Subcutaneous adipose tissue (tissue), 4 donors: ENCODE measurements around the gene TAF7L. TPM values are rescaled to one million over a fixed set of nuclear protein-coding genes. Genes with fewer than 3 reads are reported as not detected.

ENCODE experiments used
- CTCF ChIP-seq: fragments of 450-650 bp; IDR thresholded peaks from one replicate; pipeline ENCODE4 v1.5.1; 2016; ENCODE audit warnings: low read depth, mild to moderate bottlenecking, control low read depth, antibody characterized with exemption, moderate library complexity
- total RNA-seq, 4 donors: library from RNA; depleted of rRNA; stranded (reverse); fragments of >200 nt; gene quantifications; one replicate each; pipeline ENCODE4 v1.1.0, GENCODE V29; 2016

Gene TAF7L
- total RNA-seq, 4 donors from 2014 or later = 0.17 TPM; not detected in 3

DNA sequence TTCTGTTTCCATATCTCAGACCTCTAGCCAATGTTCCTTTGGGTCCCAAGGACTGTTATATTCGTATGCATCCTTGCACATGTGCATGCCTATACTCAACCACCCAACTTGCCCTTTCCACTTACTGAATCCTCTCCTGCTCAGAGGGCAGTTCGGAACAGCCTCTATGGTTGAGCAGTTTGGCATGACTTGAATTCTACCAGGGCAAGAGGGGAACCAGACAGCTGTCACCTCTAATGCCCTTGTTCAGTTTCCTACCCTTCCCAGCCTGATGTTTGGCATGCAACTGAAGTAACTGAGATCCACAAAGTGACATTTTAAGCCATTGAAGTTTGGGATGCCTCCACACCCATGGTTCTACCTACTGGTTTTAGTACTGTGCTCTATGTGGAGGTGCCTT, 54.1 kb downstream of the TAF7L start:
- TF ChIP-seq CTCF = no peak

DNA sequence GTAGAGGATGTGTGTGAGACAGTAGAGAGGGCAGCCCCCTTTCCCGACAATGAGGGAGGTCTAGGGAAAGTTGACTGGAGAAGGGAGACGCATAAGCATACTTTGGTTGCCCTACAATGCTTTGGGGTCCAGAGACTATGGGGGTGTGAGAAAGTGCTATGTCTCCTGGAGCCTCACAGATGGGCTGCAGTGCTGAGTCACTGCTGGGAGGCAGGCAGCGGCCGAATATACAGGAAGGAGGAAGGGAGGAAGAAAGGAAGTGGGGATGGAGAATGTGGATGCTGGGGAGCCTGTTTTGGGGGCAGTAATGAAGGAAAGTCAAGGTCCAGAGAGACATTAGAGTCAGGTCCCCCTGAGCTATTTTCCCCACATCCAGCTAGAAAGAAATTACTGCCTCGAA, 58.8 kb downstream of the TAF7L start:
- TF ChIP-seq CTCF = no peak

GRCh38 chrX:101231080-101231479, 60.1 kb downstream of the TAF7L start:
- no peak for TF ChIP-seq CTCF

DNA sequence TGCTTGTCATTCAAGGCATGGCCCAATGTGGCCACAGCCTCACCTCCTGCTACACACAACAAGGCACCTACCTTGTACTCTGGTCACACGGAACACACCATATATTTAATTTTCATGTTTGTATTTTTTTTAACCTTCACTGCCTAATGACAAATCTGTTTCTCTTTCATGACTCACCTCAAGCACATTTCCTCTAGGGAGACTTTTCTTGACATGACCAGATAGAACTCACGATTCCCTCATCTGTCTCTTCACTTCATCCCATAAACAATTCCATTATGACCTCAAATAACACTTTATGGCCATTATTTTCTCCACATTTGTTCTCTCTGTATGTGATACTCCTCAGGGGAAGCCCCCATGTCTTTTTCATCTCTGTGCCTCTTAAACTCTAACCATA, 60.5 kb downstream of the TAF7L start:
- TF ChIP-seq CTCF = no peak

GRCh38 chrX:101229170-101229569, 62.0 kb downstream of the TAF7L start:
- no peak for TF ChIP-seq CTCF

DNA sequence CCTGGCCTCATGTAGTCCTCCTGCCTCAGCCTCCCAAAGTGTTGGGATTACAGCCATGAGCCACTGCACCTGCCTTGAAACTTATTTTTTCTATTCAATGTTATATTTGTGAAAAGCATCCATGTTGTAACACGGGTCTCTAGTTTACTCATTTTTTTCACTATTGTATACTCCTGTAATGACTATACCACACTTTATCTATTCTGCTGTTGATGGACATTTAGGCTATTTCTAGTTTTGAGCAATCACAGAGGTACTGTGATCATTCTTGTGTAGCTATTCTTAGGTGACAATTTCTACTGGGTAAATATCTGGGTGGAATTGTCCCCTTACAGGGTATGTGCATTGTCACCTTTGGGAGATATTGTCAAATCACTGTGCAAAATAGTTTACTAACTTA, 67.9 kb downstream of the TAF7L start:
- TF ChIP-seq CTCF = no peak

DNA sequence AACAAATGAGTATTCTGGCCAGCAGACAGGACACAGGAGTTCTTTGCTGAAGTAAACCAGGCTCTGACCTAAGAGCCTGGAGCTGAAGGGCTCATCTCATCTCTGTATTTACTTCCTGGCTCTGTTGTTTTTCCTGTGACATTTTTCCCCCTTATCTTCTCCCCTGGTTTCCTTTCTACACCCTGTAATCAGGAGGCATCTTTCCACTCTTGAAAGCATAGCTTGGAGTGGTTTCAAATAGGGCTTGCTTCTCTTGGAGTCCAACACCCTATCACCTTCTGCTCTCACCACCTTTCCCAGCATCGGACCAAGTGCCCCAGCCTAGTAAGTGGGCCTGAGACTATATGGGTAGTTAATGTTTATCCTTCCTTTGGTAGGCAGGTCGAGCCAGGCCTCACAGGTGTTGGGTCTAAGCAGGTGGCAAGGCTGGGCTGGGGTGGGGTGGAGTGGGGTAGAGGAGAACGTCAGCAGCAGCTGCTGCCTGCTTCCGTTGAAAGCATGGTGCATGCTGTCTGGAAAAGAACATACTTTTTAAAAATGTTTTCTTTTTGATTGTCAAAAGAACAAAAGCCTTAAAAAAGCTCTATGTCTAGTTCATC, 70.4 kb downstream of the TAF7L start:
- TF ChIP-seq CTCF = no peak
